MCF 10A (cell line): Measurements from ENCODE around the gene H2BW2. TPM values are rescaled to one million over a fixed set of nuclear protein-coding genes. Genes with fewer than 3 reads are reported as not detected.
A peak's percentile ranks its signal among the peaks of the same experiment; 100 is the strongest.
"Not testable (repeated sequence)": the region's sequence is repeated elsewhere in the genome, so short reads cannot be mapped to it uniquely, and the experiment has no call there.

ENCODE experiments used
- BruUV-seq: library from RNA; stranded (reverse); fragments of 400-500 nt; replicated peaks from 2 replicates; lab custom pipeline; 2021; lab: Mats Ljungman, UMichigan
- CTCF ChIA-PET: fragments of 300-600 bp; sonication (Branson Sonifier 250); formaldehyde crosslinking; extraction: SDS; loops from one replicate; lab custom pipeline; 2021; ENCODE audit warnings: antibody characterized with exemption, inconsistent platforms; lab: Yijun Ruan, JAX
- POLR2A ChIA-PET: fragments of 300-600, 350-650 bp; sonication (Branson Sonifier 250); formaldehyde crosslinking; extraction: SDS; loops from one replicate; lab custom pipeline; 2020; ENCODE audit warnings: antibody characterized with exemption, inconsistent platforms; lab: Yijun Ruan, JAX
- DNase-seq: peaks from one replicate; pipeline ENCODE4 v3.0.0-alpha.2; 2018; ENCODE audit not compliant: unreplicated experiment
- H3K27ac Mint-ChIP-seq: one replicate; pipeline ENCODE4 v1.8.0; 2022; ENCODE audit warnings: mild to moderate bottlenecking, low read depth, mixed read lengths; ENCODE audit not compliant: unreplicated experiment
- H3K27me3 Mint-ChIP-seq: one replicate; pipeline ENCODE4 v1.8.0; 2022; ENCODE audit warnings: mixed read lengths; ENCODE audit not compliant: insufficient read depth, unreplicated experiment
- H3K36me3 Mint-ChIP-seq: one replicate; pipeline ENCODE4 v1.8.0; 2022; ENCODE audit warnings: mild to moderate bottlenecking, moderate library complexity, mixed read lengths; ENCODE audit not compliant: insufficient read depth, unreplicated experiment
- H3K4me1 Mint-ChIP-seq: one replicate; pipeline ENCODE4 v1.8.0; 2022; ENCODE audit warnings: mixed read lengths; ENCODE audit not compliant: insufficient read depth, unreplicated experiment
- H3K4me3 Mint-ChIP-seq: one replicate; pipeline ENCODE4 v1.8.0; 2022; ENCODE audit warnings: mild to moderate bottlenecking, moderate library complexity, mixed read lengths; ENCODE audit not compliant: unreplicated experiment
- H3K9me3 Mint-ChIP-seq: one replicate; pipeline ENCODE4 v1.8.0; 2022; ENCODE audit warnings: mixed read lengths; ENCODE audit not compliant: unreplicated experiment
- intact Hi-C: fragments of 100-400 bp; cut with micrococcal nuclease; formaldehyde crosslinking; loops from 2 replicates; pipeline ENCODE4 v1.14.1; 2022
- total RNA-seq: library from RNA; stranded (reverse); gene quantifications from 2 replicates; pipeline ENCODE4 v1.2.3, GENCODE V29; 2022
- TF ChIP-seq, protein P1 (sequence below): fragments of 200-600 bp; IDR thresholded peaks from one replicate; pipeline ENCODE4 v1.8.0; 2022; ENCODE audit warnings: antibody characterized with exemption, mild to moderate bottlenecking; ENCODE audit not compliant: unreplicated experiment

Gene H2BW2
- total RNA-seq, 1 experiment from 2014 or later: not detected

GRCh38 chrX:104013606-104014005, 26.1 kb upstream of the H2BW2 start, which contains the start of gene H2BW1:
H2BW1 (minus strand) TSS chrX:104013708; CDS start chrX:104013576, 132 bp downstream.
- CTCF ChIA-PET: no interaction called here
- no peak for DNase-seq
- Mint-ChIP-seq H3K36me3 (no peaks in the 10 kb centered on the region), H3K27me3 (peaks cover 47% of the 10 kb centered on the region), H3K4me3 (no peak within 1 kb of the TSS), H3K4me1 (no peaks in the 10 kb centered on the region), H3K27ac (no peak within 1 kb of the TSS), H3K9me3 (no peaks in the 10 kb centered on the region)
- TF ChIP-seq, protein P1, sequence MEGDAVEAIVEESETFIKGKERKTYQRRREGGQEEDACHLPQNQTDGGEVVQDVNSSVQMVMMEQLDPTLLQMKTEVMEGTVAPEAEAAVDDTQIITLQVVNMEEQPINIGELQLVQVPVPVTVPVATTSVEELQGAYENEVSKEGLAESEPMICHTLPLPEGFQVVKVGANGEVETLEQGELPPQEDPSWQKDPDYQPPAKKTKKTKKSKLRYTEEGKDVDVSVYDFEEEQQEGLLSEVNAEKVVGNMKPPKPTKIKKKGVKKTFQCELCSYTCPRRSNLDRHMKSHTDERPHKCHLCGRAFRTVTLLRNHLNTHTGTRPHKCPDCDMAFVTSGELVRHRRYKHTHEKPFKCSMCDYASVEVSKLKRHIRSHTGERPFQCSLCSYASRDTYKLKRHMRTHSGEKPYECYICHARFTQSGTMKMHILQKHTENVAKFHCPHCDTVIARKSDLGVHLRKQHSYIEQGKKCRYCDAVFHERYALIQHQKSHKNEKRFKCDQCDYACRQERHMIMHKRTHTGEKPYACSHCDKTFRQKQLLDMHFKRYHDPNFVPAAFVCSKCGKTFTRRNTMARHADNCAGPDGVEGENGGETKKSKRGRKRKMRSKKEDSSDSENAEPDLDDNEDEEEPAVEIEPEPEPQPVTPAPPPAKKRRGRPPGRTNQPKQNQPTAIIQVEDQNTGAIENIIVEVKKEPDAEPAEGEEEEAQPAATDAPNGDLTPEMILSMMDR: no peak
- POLR2A ChIA-PET: no interaction called here
- intact Hi-C loops: no loop called here
- no TSS peak for BruUV-seq

GRCh38 chrX:104015576-104015975, 24.2 kb upstream of the H2BW2 start:
- DNase-seq: peak; percentile 8
- H3K9me3 Mint-ChIP-seq, H3K36me3 Mint-ChIP-seq, H3K4me3 Mint-ChIP-seq, H3K4me1 Mint-ChIP-seq, BruUV-seq, POLR2A ChIA-PET, H3K27ac Mint-ChIP-seq, intact Hi-C loops: not testable (repeated sequence)
- peaks cover 37% of the 10 kb centered on the region for H3K27me3 Mint-ChIP-seq
- CTCF ChIA-PET: interaction anchor here (0.8 kb wide), 1 partner anchor 372 kb away, joined by 3 read pairs; no protein-coding TSS in a partner anchor

GRCh38 chrX:104018126-104018525, 21.6 kb upstream of the H2BW2 start:
- ChIA-PET CTCF (interaction anchor here (0.6 to 0.8 kb wide), 2 partner anchors 173 to 271 kb away, joined by 3 read pairs; no protein-coding TSS in a partner anchor), POLR2A (no interaction called here)
- no peaks in the 10 kb centered on the region for H3K9me3 Mint-ChIP-seq
- no peak for DNase-seq
- TF ChIP-seq, protein P1: no peak
- H3K27me3 Mint-ChIP-seq: peaks cover 45% of the 10 kb centered on the region
- no peak overlapping the region for H3K27ac Mint-ChIP-seq
- H3K36me3 Mint-ChIP-seq: no peaks in the 10 kb centered on the region
- H3K4me1 Mint-ChIP-seq: no peaks in the 10 kb centered on the region
- intact Hi-C loops: no loop called here
- H3K4me3 Mint-ChIP-seq: no peak overlapping the region
- no TSS peak for BruUV-seq

DNA sequence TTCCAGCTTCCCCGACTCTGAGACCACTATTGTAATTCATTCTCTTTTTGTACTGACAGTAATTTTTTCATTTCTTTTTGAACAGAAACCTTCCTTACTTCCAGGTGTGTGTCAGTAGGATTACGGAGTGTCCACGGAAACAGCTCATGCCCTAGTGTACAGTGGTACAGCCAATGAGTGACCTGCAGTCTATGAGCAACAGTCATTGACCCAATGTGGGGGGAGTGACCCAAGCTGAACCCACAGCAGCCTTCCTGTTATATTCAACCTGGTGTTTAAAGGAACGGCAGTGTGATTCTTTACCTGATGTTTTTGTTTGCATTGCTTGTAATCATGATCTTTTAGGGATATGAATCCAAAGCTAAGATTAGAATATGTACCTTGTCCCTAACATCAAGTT, 1.2 kb downstream of the H2BW2 start:
- intact Hi-C loops: no loop called here
- ChIA-PET CTCF (interaction anchor here (0.5 kb wide), 1 partner anchor 79 kb away, joined by 3 read pairs; no protein-coding TSS in a partner anchor), POLR2A (no interaction called here)
- Mint-ChIP-seq H3K4me1 (no peaks in the 10 kb centered on the region), H3K27ac (no peak overlapping the region), H3K9me3 (no peaks in the 10 kb centered on the region), H3K27me3 (peaks cover 38% of the 10 kb centered on the region), H3K4me3 (no peak overlapping the region), H3K36me3 (no peaks in the 10 kb centered on the region)
- BruUV-seq: no TSS peak
- no peak for DNase-seq
- TF ChIP-seq, protein P1: no peak
